Heart right ventricle (tissue), 16 donors: Measurements from ENCODE around the gene SDHA. TPM values are rescaled to one million over a fixed set of nuclear protein-coding genes. Genes with fewer than 3 reads are reported as not detected.

ENCODE experiments used
- ATAC-seq, 8 donors: fragments of 200-7000 bp; cut with Tn5 transposase; one replicate each; pipeline ENCODE4 v1.9.1; 2020; ENCODE audit warnings: mild to moderate bottlenecking in 8 of 8, moderate library complexity in 8 of 8, moderate number of reproducible peaks in 1 of 8
- DNase-seq, 2 donors: peaks; one replicate each; pipeline ENCODE4 v3.0.0-alpha.2; 2020
- H3K27ac ChIP-seq, 10 donors: fragments of 200-600 bp; sonication (generic) in 2 of 10; one replicate each; pipeline versions ENCODE4 v1.5.0 to v1.8.0; 2020 to 2022; ENCODE audit warnings: mild to moderate bottlenecking in 3 of 10
- H3K27me3 ChIP-seq, 7 donors: fragments of 200-600 bp; one replicate each; pipeline ENCODE4 v1.8.0; 2021 to 2022; ENCODE audit warnings: mild to moderate bottlenecking in 2 of 7
- H3K36me3 ChIP-seq, 9 donors: fragments of 200-600 bp; sonication (generic) in 1 of 9; one replicate each; pipeline versions ENCODE4 v1.5.0 to v1.8.0; 2020 to 2022; ENCODE audit warnings: mild to moderate bottlenecking in 2 of 9
- H3K4me1 ChIP-seq, 9 donors: fragments of 200-600 bp; sonication (generic) in 1 of 9; one replicate each; pipeline versions ENCODE4 v1.5.0 to v1.8.0; 2020 to 2022; ENCODE audit warnings: mild to moderate bottlenecking in 4 of 9
- H3K4me3 ChIP-seq, 10 donors: fragments of 200-600 bp; sonication (generic) in 2 of 10; one replicate each; pipeline versions ENCODE4 v1.5.0 to v1.8.0; 2020 to 2022; ENCODE audit warnings: mild to moderate bottlenecking in 7 of 10, moderate library complexity in 2 of 10
- H3K9me3 ChIP-seq, 11 donors: fragments of 200-600 bp in 10 of 11; sonication (generic) in 2 of 11; one replicate each; pipeline versions ENCODE4 v1.5.0 to v1.8.0; 2013 to 2022; ENCODE audit warnings: mild to moderate bottlenecking in 2 of 11, control low read depth in 1 of 11, moderate library complexity in 1 of 11
- WGBS, 2 donors: extraction: QIAGEN DNeasy Blood & Tissue Kit; methylation state at CpG; one replicate each; pipeline ENCODE4 v1.1.7; 2013; ENCODE audit warnings: inconsistent platforms in 1 of 2; 5-methylcytosine and 5-hydroxymethylcytosine counted together
- intact Hi-C, 10 donors: fragments of 100-400 bp; cut with DNase I; formaldehyde crosslinking; loops; one replicate each; pipeline versions ENCODE4 v1.11.1 to v1.14.2; 2022
- polyA plus RNA-seq, 2 donors: library from polyadenylated mRNA; stranded (reverse); fragments of 200-250 nt; gene quantifications; one replicate each; pipeline ENCODE4 v1.2.3, GENCODE V29; 2013
- total RNA-seq, 10 donors: library from RNA; stranded (reverse); fragmentation: NEBNext Ultra II Directional in 3 of 10; extraction: Animal tissue kit (Norgen Biotek cat#: 25700) in 3 of 10; gene quantifications; one replicate each; pipeline versions ENCODE4 v1.2.1 to v1.2.4, GENCODE V29; 2021 to 2023
- TF ChIP-seq, protein P1 (sequence below), 9 donors: fragments of 200-600 bp; sonication (generic) in 2 of 9; IDR thresholded peaks; one replicate each; pipeline versions ENCODE4 v1.5.0 to v1.8.0; 2021 to 2022; ENCODE audit warnings: antibody characterized with exemption in 9 of 9, mild to moderate bottlenecking in 5 of 9, moderate library complexity in 1 of 9
- donor health status: Arrhythmogenic right ventricular cardiomyopathy.
- donor health status: ischemic (EF 13 %, LVEDD 7.1; RV severe dilation, severe dysfunction).
- donor health status: healthy with polysubstance abuse.
- donor health status: DM: no; HTN: yes; CAD: no.
- donor health status: DM: no; HTN: no; CAD: no.
- donor health status: ischemic (EF 25% LVEDD 6.9; RV normal size, moderate dysfunction).
- donor health status: ischemic (EF 25% LVEDD 5.7; RV mildly dilated, moderate dysfunction).
- donor health status: healthy.
- donor health status: DM: yes; HTN: yes; CAD: no.
- donor health status: Ischemic cardiomyopathy.
- donor health status: ischemic (EF 35%, LVEDD 5.7; RV mildly dilated, moderate dysfunction).
- donor health status: nonischemic (EF 11% LVEDD 7.7; RV severe dilation, severe dysfunction).
- donor health status: DM: yes; HTN: yes; CAD: no.
- donor health status: PGD.
- donor health status: ischemic (EF 29% LVEDD 5.4; RV normal size, mild dysfunction).
- donor health status: nonischemic (EF 23%, LVEDD 6.1; RV moderate dilation, normal function).

SDHA gene
- total and polyA plus RNA-seq, 12 donors: 317 to 897 (median 809) TPM

DNA sequence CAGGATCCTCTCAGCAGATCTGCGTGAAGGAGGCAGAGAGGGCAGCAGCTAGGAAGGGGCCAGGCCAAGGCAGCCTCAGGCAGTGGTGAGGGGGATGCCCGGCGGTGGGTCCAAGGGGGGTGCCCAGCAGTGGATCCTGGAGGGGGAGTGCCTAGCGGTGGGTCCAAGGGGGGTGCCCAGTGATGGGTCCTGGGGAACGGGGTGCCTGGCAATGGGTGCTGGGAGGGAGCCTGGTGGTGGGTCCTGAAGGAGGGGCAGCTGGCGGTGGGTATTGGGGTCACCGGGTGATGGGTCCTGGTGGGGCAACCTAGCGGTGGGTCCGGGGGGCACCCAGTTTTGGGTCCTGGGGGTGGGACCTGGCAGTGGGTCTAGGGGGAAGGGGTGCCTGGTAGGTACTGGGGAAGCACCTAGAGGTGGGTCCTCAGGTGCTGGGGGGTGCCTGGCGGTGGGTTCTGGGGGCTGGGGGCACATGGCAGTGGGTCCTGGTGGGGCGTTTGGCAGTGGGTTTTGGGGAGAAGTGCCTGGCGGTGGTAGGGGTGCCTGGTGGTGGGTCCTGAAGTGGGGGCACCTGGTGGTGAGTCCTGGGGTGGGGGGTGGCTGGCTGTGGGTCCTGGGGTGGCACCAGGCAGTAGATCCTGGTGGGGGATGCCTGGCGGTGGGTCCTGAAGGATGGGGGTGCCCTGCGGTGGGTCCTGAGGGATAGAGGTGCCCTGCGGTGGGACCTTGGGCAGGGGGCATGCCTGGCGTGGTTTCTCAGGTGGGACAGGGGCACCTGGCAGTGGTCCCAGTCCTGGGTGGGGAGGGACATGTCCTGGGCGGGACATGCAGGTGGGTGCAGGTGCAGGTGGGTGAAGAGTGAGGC is 24.9 kb upstream of the SDHA start:
- TF ChIP-seq, protein P1, sequence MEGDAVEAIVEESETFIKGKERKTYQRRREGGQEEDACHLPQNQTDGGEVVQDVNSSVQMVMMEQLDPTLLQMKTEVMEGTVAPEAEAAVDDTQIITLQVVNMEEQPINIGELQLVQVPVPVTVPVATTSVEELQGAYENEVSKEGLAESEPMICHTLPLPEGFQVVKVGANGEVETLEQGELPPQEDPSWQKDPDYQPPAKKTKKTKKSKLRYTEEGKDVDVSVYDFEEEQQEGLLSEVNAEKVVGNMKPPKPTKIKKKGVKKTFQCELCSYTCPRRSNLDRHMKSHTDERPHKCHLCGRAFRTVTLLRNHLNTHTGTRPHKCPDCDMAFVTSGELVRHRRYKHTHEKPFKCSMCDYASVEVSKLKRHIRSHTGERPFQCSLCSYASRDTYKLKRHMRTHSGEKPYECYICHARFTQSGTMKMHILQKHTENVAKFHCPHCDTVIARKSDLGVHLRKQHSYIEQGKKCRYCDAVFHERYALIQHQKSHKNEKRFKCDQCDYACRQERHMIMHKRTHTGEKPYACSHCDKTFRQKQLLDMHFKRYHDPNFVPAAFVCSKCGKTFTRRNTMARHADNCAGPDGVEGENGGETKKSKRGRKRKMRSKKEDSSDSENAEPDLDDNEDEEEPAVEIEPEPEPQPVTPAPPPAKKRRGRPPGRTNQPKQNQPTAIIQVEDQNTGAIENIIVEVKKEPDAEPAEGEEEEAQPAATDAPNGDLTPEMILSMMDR (IDR thresholded peaks at IDR 0.05): no peak
- Histone ChIP-seq H3K9me3 (no peaks in the 10 kb centered on the region), H3K27ac (peak overlapping the region in 9 of 10 donors; percentile 73 to 97 (median 92)), H3K36me3 (peaks cover 0 to 4% (median 0%) of the 10 kb centered on the region in 9 donors), H3K4me3 (peak overlapping the region; percentile 14 to 49 (median 42)), H3K27me3 (peaks cover 0 to 20% (median 7%) of the 10 kb centered on the region in 7 donors), H3K4me1 (peaks cover 3 to 77% (median 23%) of the 10 kb centered on the region in 9 donors)
- intact Hi-C loops: no loop called here
- no peak for ATAC-seq
- DNase-seq: no peak
- 33 to 66% methylated on average over 16 to 17 of the region's 17 CpGs for WGBS, 2 donors

DNA sequence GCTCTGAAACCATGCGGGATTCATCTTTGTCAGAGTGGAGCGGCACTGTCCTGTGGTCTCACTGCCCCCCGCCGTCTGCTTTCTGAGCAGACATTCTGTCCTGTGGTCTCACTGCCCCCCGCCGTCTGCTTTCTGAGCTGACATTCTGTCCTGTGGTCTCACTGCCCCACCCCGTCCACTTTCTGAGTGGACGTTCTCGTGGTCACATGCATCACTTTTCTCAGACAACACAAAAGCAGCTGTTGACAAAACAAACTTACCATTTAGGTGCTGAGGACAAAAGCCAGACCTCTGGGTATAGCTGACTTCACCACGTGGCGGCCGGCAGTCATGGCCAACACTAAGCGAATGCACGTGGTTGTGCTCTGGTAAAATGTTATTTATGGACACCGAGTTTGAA is 24.0 kb upstream of the SDHA start:
- H3K36me3 ChIP-seq: peaks cover 0 to 4% (median 0%) of the 10 kb centered on the region in 9 donors
- peak; percentile 13 to 62 (median 48) for ATAC-seq
- peak overlapping the region in 9 of 10 donors; percentile 73 to 97 (median 92) for H3K27ac ChIP-seq
- H3K27me3 ChIP-seq: peaks cover 0 to 20% (median 7%) of the 10 kb centered on the region in 7 donors
- TF ChIP-seq, protein P1 (IDR thresholded peaks at IDR 0.05): no peak
- intact Hi-C loops: no loop called here
- WGBS, 2 donors: 42 to 61% methylated on average over 15 of the region's 15 CpGs
- no peaks in the 10 kb centered on the region for H3K9me3 ChIP-seq
- peak overlapping the region; percentile 6 to 49 (median 42) for H3K4me3 ChIP-seq
- peaks cover 0 to 76% (median 16%) of the 10 kb centered on the region in 9 donors for H3K4me1 ChIP-seq
- peak; percentile 56 to 81 for DNase-seq

DNA sequence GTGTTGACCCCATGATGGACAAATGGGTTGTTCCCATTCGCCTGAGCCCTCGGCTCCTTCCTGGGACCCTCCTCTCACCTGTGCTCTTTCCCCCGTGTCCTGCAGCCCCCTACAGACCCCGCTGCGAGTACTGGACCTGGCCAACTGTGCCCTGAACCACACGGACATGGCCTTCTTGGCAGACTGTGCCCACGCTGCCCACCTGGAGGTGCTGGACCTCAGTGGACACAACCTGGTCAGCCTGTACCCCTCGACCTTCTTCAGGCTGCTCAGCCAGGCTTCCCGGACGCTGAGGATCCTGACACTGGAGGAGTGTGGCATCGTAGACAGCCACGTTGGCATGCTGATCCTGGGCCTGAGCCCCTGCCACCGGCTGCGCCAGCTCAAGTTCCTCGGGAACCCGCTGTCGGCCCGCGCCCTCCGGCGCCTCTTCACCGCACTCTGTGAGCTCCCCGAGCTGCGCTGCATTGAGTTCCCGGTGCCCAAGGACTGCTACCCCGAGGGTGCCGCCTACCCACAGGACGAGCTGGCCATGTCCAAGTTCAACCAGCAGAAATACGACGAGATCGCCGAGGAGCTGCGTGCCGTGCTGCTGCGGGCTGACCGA is 23.4 kb upstream of the SDHA start:
- intact Hi-C loops: no loop called here
- no peaks in the 10 kb centered on the region for H3K9me3 ChIP-seq
- peaks cover 0 to 20% (median 7%) of the 10 kb centered on the region in 7 donors for H3K27me3 ChIP-seq
- ATAC-seq (no peak), DNase-seq (no peak)
- no peak overlapping the region for H3K4me3 ChIP-seq
- H3K36me3 ChIP-seq: peaks cover 0 to 4% (median 0%) of the 10 kb centered on the region in 9 donors
- TF ChIP-seq, protein P1 (IDR thresholded peaks at IDR 0.05): no peak
- peak overlapping the region; percentile 36 to 97 (median 90) for H3K27ac ChIP-seq
- H3K4me1 ChIP-seq: peaks cover 0 to 76% (median 17%) of the 10 kb centered on the region in 9 donors
- 71 to 83% methylated on average over 36 of the region's 36 CpGs for whole genome bisulfite sequencing, 2 donors

DNA sequence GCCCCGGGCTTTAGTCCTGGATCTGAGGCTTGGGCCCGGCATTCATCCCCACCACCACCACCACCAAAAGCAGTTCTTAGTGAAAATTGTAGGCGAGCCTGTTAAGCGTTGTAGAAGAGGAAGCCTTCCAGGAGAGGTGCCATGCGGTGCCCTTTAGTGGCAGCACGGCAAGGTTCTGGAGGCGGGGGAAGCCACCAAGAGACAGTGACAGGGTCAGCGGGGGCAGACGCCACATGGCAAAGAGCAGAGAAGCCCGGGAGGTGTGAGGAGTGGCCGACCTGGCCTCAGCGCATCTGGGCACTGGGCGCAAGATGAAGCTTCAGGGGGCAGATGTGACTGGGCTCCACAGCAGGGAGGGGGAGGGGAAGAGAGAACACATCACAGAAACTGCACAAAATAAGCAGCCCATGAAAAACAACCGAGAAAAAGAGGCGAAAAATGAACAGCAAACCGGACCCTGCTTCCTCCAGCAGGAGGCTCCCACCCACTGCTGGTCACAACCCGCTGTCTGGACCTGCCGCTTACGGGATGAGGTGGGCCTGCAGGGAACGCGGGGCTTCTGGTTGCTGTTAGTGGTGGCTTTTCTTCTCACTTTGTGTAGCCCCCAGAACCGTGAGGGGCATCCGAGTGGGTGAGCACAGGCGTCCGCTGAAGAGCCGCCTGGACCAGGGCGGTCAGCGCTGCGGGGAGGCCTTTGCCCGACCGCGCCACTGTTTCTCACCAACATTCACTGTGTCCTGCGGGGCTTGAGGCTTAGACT is 22.5 kb upstream of the SDHA start:
- no peak overlapping the region for H3K4me3 ChIP-seq
- intact Hi-C loops: no loop called here
- ATAC-seq (no peak), DNase-seq (no peak)
- TF ChIP-seq, protein P1 (IDR thresholded peaks at IDR 0.05): peak in 1 of 9 donors; percentile 16
- WGBS, 2 donors: 68 to 78% methylated on average over 33 of the region's 33 CpGs
- H3K27ac ChIP-seq: peak overlapping the region in 9 of 10 donors; percentile 66 to 97 (median 90)
- H3K36me3 ChIP-seq: peaks cover 0 to 4% (median 0%) of the 10 kb centered on the region in 9 donors
- peaks cover 0 to 76% (median 12%) of the 10 kb centered on the region in 9 donors for H3K4me1 ChIP-seq
- no peaks in the 10 kb centered on the region for H3K9me3 ChIP-seq
- peaks cover 0 to 18% (median 7%) of the 10 kb centered on the region in 7 donors for H3K27me3 ChIP-seq
